NCI-H2107 treated with DMSO at 0.1 percent for 48 hours (cell line): ENCODE results near the gene ZNF619.

ENCODE experiments used
- DNase-seq: peaks from one replicate; lab custom pipeline; 2025; ENCODE audit not compliant: unreplicated experiment; lab: John Stamatoyannopoulos, UW

The ZNF619 gene

GRCh38 chr3:40528426-40528825 lies 51.5 kb downstream of the ZNF619 start:
- DNase-seq: no peak

GRCh38 chr3:40532252-40532651 lies 55.3 kb downstream of the ZNF619 start:
- DNase-seq: no peak

GRCh38 chr3:40534283-40534682 lies 57.4 kb downstream of the ZNF619 start:
- DNase-seq: no peak
